Stimulated activated CD8-positive, alpha-beta memory T cell treated with anti-CD3 and anti-CD28 coated beads, Interleukin-7, amount 100 ng/mL, for 1 hour (primary cell): ENCODE measurements around the gene TBC1D22B.
"Not testable (repeated sequence)": the region's sequence is repeated elsewhere in the genome, so short reads cannot be mapped to it uniquely, and the experiment has no call there.

ENCODE experiments used
- DNase-seq, 2 donors: peaks; one replicate each; pipeline ENCODE4 v3.0.0-alpha.2; 2020; ENCODE audit warnings: low read depth in 2 of 2

Gene TBC1D22B

DNA sequence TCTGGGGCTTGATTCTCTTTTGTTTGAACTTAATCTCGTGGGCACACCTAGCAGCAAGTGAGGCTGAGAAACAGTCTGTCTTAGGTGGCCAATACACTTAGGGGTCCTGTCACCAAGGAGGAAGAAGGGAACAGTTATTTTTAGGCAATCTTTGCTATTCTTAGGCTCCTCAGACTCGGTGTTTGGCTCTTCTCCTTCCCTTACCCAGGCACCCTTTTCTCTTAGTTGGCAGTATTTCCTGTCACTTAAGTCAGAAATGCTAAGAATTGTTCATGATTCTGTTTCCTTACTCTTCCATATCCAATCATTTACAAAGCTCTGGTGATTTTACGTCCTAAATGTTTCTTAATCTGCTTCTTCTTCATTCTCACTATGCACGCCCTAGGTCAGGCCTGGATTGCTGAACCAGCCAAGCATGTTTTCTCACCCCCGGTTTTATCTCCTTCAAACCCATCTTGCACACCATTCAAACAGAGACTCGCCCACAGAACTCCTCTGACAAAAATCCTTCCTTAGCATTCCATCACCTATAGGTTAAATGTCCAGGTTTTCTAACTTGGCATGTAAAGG, 45.6 kb downstream of the TBC1D22B start:
- DNase-seq: no peak

DNA sequence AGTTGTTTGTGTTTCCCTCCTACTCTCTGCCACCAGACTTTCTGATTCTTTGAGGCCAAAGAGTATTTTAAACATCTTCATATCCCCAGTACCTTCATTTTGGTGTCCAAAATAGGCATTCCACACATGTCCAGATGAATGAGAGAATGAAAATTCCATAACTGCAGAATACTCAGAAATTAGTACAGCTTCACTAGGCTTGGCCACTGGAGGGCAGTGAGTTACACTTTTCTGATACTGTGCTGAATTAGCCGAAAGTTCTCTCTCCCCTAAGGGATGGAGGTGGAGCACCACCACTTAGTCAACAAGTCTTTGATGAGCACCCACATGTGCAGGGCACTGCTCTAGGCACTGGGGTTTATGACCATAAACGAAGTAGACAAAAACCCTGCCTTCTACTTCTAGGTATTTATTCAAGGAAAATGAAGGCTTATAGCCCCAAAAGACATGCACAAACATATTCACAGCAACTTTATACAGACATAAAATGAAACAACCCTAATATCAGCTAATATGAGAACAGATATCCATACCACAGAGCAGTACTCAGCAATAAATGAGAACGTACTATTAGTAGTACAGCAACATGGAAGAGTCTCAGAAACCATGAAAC, 46.4 kb downstream of the TBC1D22B start:
- no peak for DNase-seq

DNA sequence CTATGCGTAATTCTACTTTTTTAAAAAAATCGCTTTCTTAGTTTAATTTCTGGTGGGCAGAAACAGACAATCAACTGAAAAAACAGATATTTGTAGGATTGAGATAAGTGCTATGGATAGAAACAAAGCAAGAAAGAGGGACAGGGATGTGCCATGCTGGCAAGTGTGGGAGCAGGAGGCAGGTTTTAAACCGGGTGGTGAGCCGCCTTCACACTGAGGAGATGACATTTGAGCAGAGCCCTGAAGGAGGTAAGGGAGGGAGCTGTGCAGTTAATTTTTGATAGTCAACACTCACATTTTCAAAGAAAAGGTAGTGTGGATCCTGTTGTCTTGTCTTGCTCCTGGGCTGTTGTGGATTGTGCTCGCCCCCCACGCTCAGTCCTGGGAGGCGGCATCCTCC, 47.2 kb downstream of the TBC1D22B start:
- DNase-seq: no peak

DNA sequence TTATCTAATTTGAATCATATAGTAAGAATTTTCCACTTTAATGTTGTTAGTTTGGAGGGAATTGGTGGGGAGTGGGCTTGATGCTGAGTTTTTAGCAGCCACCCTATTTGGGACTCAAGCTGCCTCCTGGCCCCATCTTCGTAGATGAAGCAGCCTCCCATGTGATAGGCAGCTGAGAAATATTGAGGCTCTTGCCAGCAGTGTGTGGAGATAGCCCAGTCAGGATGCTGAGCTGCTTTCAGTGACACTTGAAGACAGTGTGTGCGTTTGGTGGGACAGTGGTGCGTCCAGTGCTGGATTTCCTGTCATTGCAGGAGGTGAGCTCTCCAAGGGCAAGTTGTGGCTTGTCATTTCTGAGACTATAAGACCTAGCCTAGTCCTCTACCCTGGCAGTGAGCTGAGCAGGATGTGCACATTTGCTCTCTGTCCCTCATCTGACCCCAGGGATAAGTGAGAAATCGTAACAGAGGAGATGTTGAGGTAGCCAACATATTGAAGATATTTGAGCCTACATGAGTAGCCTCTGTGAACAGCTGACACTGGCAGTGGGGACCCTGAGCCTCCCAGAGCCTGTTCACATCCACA, 48.4 kb downstream of the TBC1D22B start:
- no peak for DNase-seq

DNA sequence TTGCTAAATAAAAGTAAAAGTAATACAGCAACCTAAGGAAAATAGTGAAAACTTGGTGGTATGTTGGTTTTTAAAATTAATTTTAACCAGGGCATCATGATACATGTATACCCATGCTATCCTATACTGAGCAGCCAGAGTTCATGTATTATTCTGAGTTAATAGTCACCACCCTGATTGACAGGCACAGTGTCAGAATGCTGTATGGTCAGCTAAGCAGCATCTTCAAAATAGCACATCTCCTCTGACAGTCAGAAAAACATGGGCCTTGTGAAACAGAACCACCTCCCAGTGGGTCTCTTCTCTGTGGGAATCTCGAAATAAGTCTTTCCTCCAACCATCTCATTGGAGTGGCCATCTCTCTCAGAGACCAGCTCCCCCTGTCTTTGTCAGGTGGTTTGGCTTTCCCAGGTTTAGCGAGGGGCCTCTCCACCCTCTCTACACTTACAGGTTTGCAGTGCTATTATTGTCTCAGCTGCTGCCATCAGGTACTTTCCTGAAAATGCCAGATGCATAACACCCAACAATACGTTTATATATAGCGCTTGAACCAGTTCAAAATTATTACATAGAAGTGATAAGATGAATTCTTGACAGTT, 49.2 kb downstream of the TBC1D22B start:
- DNase-seq: no peak

DNA sequence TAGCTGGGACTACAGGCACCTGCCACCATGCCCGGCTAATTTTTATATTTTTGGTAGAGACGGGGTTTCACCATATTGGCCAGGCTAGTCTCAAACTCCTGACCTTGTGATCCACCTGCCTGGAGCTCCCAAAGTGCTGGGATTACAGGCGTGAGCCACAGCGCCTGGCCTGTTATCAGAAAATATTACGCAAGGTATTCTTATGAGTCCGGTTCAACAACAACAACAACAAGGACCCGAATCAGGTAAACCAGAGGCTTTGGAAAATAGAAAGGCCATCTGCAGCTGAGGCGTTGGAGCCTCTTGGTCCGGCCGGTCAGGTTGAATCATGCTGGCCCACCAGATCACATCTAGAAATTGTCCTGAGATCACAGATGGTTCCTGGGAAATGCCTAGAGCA, 49.9 kb downstream of the TBC1D22B start:
- not testable (repeated sequence) for DNase-seq

DNA sequence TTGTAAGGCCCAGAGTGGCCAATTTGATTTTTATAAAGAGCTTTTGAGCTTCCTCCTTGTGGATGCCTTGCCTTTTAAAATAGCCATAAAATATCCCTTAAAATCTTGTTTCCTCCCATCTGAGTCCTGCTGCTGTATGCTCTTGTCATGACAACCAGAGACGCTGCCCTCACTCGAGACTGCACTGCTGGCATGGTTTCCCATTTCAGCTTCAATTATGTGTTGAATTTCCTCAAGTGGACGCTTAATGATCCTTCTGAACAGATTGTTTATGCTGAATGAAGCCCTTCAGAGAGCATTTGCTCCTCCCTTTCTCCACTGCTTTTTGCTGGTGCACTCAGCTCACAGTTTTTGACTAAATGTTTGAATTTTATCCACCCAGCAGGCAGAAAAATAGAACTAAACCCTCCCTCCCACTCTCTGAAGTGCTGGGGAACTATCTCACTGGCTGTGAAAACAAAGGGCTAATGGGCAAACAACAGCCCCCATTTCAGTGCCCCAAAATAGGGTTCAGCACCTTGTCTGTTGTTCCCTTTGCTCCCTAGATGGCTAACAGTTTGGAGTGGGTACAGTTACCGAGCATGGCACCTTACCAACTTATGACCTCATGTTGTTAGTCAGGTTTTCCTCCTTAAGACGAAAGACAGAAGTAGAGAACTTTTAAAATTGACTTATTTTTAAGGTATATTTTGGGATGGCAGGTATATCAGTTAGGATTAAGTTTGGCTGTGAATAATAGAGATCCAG, 50.7 kb downstream of the TBC1D22B start:
- no peak for DNase-seq

DNA sequence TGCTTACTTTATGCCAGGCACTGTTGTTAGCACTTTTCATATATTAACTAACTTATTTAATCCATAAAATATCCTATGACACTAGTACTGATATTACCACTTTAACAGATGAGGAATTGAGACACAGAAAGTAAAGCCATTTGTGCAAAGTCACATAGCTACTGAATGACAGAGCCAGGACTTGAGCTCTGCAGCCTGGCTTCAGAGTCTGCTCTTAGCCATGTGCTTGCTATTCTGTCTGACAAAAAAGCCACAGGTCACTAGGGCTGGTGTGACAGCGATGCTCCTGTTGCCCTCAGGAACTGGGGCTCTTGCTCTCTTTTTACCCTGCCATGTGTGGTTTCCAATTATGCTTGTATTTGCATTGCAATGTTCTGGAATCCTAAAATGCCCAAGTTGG, 51.5 kb downstream of the TBC1D22B start:
- DNase-seq: no peak

DNA sequence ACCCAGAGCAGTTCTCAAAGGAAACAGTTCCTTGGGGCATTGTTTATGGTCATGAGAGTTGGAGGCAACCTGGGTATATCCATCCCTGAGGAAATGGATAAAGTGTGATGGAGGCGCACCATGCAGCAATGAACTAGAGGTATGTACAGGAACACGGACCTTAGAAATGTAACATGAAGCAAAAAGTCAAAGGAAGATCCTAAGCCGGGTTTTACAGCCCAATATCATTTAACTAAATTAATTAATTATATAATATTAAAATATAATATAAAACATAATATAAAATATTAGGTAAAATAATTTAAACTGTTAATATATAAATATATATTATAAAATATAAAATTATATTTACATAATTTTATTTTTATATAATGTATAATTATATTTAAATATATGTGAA, 52.1 kb downstream of the TBC1D22B start:
- no peak for DNase-seq

DNA sequence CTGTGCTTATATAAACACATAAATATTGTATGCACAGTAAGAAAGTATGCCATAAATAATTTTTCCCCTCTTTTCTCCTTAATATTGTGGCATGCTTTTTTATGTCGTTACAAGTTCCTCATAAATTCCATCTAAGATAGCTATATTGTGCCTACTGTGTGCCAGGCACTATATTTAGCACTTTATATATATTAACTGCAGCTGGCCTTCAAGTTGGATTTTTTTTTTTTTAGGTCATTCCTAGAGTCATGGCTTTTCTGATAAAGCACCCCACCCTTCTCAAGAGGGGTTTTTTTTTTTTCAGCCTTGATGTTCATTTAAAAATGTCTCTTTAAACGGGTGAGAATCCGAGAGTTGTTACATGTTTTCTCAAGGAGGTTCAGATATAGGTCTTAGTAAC, 53.4 kb downstream of the TBC1D22B start:
- no peak for DNase-seq

DNA sequence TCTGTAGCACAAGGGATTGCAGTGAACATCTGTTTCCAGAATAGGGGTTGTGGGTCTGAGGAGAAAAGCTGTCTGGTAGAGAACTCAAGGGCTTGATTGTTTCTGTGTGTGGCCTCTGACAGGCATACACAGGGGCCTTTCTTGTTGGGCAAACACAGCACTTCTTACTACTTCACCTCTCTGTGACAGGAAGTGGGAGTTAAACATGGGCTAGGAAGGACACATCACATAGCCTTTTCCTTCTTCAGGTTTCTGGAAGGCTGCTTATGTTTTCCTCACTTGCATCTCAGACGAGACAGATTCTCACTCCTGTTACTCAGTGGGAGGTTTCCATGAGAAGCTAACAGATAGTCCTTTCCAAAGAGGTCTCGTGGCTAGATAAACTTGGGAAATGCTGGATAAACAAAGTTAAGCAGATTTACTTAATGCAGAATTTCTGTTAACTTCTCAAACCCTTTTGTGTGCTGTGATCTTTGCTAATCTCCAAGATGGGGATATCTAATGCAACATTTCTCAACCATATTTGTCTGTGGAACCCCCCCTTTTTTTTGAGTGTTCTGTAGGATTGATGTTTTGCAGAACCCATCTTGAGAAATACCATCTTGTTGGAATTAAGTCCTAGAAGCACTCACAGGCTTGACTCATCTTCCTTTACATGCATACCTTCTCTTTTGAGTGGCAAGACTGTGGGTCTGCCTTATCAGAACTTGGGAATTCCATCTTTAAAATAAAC, 54.3 kb downstream of the TBC1D22B start:
- no peak for DNase-seq

DNA sequence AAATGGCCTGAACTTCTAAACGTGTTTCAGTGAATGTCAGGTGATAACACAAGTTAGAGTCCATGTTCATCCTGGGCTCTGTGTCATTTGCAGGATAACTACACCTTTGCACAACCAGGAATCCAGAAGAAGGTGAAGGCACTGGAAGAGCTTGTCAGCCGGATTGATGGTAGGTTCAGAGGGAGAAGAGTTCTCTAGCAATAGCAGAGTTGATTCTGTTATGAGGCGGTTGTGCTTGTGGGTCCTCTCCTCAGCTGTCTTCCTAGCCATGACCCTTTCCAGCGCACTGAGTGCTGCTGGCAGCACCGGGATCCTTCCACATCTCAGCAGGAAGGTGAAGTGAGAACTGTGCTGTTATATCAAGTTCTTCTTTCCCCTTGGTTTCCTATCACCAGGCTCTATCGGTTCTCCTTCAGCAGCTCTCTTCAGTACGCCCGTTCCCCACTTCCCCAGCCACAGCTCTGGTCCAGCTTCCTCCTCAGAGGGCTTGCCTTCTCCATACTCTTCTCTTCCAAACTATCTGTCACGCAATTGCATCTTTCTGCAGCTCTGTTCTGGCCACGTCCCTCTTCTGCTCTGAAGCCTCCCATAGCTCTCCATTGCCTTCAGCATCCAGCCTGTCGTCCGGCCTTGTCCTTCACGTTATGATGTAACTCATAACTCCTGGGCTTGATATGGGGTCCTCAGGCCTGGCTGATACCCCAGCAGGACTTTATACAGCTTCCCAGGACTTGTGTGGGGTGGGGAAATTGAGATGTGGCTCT, 56.3 kb downstream of the TBC1D22B start:
- no peak for DNase-seq

DNA sequence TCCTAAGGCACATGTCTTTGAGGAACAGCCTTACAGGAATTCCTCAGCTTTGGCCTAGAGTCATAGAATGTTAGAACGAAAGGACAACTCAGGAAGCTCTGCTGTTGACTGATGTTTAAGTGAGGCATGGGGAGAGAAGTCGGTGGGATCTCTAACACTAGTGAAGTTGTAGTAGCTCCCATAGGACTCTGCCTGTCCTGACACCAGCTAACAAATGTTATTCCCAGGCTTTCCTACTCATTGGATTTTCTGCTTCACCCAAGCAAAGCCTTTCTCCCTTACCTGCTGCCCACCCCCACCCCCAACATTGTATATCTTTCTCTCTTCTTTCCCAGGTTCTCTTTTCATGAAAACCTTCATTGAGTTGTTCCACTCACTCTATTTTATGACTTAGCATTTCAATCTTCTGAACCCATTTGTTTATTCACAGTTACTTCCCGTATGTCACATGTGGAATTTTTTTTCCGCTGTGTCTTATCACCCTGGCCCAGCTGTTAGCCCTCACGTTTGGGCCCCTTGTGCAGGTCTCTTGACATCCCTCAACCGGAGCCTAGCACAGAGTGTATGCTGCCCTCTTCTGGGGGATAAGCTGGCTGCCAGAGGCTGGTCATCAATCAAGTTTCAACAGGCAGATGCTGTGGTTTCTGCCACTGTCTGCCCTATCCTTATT, 57.0 kb downstream of the TBC1D22B start:
- no peak for DNase-seq

DNA sequence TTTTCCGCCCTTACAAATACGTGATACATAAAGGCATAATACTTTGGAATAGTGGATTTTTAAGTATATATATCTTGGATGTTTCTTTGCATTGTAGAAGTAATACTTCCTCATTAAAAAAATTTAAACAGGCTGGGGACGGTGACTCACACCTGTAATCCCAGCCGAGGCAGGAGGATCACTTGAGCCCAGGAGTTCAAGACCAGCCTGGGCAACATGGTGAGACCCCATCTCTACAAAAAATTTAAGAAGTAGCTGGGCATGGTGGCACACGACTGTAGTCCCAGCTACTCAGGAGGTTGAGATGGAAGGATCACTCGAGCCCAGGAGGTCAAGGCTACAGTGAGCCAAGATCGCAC, 57.6 kb downstream of the TBC1D22B start:
- DNase-seq: no peak

DNA sequence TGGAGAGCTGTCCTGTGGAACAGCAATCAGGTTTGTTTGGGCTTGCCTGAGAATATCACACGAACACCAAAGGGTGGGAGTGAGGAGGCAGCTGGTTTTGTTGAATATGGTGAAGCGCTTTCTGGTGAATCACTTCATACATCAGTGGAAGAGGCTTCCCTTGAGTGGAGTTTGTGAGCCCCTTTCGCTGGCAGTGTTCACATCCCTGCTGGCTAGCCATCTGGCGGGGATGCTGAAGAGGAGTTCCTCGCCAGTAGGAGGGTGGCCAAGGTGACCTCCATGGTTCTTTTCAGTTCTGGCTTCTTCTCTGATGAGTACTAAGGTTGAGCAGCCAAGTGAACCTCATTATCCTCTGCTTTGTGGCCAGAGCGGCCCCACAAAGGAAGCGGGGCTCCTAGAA, 58.5 kb downstream of the TBC1D22B start:
- DNase-seq: no peak

DNA sequence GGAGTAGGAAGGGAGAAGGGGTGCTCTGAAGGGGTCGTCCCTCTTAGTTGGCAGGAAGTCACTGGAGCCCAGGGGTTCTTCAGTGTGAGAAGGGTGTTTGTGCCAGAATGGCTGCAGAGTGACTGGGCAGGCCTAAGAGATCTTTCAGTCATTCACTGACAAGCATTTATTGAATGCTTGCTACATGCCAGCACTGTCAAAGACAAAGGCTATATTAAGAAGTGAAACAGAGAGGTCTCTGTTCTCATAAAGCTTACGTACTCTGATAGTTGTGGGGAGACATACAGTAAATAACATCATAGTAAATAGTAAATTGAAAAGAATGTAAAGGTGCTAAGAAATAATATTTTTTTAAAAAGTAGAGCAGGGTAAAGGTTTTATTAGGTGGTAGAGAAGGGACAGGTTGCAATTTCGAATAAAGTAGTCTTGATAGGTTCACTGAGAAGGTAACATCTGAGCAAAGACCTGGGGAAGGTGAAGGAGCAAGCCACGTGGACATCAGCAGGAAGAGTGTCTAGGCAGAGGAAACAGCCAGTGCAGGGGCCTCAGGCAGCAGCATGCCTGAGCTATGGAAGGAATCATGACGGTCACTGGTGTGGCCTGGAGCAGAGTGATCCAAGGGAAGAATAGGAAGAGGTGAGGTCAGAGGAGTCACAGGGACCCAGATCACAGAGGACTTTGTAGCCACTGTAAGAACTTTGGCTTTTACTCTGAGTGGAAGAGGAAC, 59.9 kb downstream of the TBC1D22B start:
- DNase-seq: no peak

DNA sequence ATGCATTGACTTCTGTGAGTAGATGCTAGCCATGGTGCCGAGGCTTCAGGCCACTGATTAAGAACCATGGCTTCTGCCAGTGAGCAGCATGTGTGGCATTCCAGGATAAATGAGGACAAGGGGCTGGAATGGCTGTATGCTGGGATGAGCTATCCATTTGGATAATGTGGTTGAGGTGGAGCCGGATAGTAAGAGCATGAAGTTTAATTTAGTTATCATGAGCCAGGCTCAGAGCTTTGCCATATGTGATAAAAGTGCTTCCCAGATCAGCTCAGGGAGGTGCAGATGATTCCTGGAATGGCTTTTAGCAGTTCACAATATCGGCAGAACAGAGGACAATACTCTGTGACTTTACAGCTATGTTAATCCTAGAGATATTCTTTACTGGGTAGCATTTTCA, 61.6 kb downstream of the TBC1D22B start:
- no peak for DNase-seq

DNA sequence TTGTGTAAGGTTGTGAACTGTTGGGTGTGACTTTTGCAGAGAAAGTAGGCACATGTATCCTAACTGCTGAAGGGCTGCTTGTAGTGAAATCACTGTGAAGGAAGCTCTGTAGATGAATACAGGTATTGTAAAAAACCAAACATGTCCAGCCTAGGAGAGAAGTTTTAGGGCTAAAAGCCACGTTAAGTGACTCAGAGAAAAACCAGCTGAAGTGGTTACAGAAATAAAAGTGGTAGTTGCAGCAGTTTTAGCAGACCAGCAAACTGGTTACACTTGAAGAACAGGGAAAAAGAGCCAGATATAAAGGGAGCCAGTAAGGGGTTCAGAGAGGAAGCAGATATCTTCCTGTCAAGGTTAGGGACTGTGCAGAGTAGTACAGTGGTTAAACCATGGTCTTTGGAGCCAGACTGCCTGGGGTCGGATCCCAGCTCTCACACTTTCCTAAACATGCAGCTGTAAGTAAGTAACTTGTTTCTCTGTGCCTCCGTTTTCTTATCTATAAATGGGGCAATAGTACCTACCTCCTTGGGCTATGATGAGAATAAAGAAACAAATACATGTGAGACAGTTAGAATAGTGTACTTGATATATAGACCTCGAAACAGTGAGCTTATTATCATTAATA, 62.4 kb downstream of the TBC1D22B start:
- DNase-seq: no peak

DNA sequence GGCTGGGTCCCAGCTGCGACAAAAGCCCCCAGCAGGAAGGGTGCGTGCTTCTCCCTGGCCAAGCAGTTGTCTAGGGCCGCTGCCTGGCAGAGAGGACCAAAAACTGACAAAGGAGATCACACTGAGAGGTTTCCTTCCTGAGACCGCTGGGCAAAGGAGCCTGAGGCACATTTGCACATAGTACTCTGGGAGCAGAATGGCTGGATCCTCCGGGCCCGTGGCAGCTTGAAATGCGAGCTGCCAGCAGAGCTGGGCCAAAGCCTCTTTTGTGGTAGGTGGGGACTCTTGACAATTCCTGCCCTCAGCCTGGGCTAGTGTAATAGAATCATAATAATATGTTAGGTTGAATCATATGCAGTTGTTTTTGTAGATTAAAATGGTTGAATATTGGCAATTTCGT, 63.1 kb downstream of the TBC1D22B start:
- no peak for DNase-seq

DNA sequence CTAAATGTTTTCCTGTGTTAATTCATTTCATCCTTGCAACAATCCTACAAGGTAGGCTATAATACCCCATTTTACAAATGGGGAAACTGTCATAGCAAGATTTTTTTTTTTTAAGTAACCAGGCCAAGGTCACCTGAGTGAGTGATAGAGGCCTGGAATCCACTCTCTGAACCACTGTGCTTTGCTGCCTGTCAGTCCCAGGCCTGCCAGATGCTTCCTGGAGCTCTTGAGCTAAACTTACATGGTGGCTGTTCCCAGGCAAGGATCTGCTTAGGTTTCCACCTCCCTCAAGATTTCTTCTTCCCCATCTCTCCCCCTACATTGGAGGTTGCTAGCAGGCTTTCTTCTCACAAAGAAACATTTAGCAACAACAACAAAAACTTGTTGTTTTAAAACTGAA, 63.5 kb downstream of the TBC1D22B start:
- DNase-seq: no peak
